Measurements from ENCODE around the gene MARCKSL1.
A peak's percentile ranks its signal among the peaks of the same experiment; 100 is the strongest.

Gene MARCKSL1

GRCh38 chr1:32350785-32351398, 14.9 kb upstream of the MARCKSL1 start:
- CTCF ChIA-PET = interaction anchor here (1.0 to 1.6 kb wide), 4 partner anchors 14 to 111 kb away, joined by 3 to 7 read pairs (median 4); no protein-coding TSS in a partner anchor
- POLR2A ChIA-PET = interaction anchor here (1.0 to 7.6 kb wide), 2 partner anchors 15 to 17 kb away, joined by 3 to 62 read pairs; partner anchors contain the start of gene MARCKSL1
- TF ChIP-seq CTCF (IDR thresholded peaks at IDR 0.05; ENCODE audit: control extremely low read depth, extremely low read depth, low read depth, missing control alignments) = peak; percentile 46
- DNase-seq (ENCODE audit: extremely low spot score) = peak; percentile 87

- no peak for DNase-seq (ENCODE audit: extremely low spot score)
- no peak for TF ChIP-seq CTCF (IDR thresholded peaks at IDR 0.05; ENCODE audit: control extremely low read depth, extremely low read depth, low read depth, missing control alignments)
- CTCF ChIA-PET = interaction anchor here (1.6 kb wide), 1 partner anchor 12 kb away, joined by 5 read pairs; no protein-coding TSS in a partner anchor
- POLR2A ChIA-PET = interaction anchor here (1.1 to 7.6 kb wide), 2 partner anchors 13 to 16 kb away, joined by 3 to 62 read pairs; partner anchors contain the start of gene MARCKSL1
These were observed 13.2 kb upstream of the MARCKSL1 start for GRCh38 chr1:32349211-32349708.

- DNase-seq (ENCODE audit: extremely low spot score) = no peak
- ChIA-PET CTCF (interaction anchor here (1.2 kb wide), 1 partner anchor 10 kb away, joined by 3 read pairs; no protein-coding TSS in a partner anchor), POLR2A (interaction anchor here (3.3 kb wide), 1 partner anchor 11 kb away, joined by 49 read pairs; the partner anchor contains the start of gene MARCKSL1)
- no peak for TF ChIP-seq CTCF (IDR thresholded peaks at IDR 0.05; ENCODE audit: control extremely low read depth, extremely low read depth, low read depth, missing control alignments)
These were observed 10.6 kb upstream of the MARCKSL1 start for GRCh38 chr1:32346532-32347157.

- DNase-seq (ENCODE audit: extremely low spot score) = no peak
- ChIA-PET POLR2A (interaction anchor here (3.3 kb wide), 1 partner anchor 9 kb away, joined by 49 read pairs; the partner anchor contains the start of gene MARCKSL1), CTCF (interaction anchor here (0.8 to 1.4 kb wide), 3 partner anchors 9 to 97 kb away, joined by 3 to 4 read pairs (median 3); partner anchors contain the start of genes BSDC1 and MARCKSL1)
- no peak for TF ChIP-seq CTCF (IDR thresholded peaks at IDR 0.05; ENCODE audit: control extremely low read depth, extremely low read depth, low read depth, missing control alignments)
These were observed 9.3 kb upstream of the MARCKSL1 start for GRCh38 chr1:32345289-32345827.

- TF ChIP-seq CTCF (IDR thresholded peaks at IDR 0.05; ENCODE audit: control extremely low read depth, extremely low read depth, low read depth, missing control alignments) = no peak
- DNase-seq (ENCODE audit: extremely low spot score) = no peak
- POLR2A ChIA-PET = no interaction called here
- CTCF ChIA-PET = interaction anchor here (1.2 to 1.6 kb wide), 2 partner anchors 26 to 94 kb away, joined by 4 to 5 read pairs; no protein-coding TSS in a partner anchor
These were observed 6.7 kb upstream of the MARCKSL1 start for GRCh38 chr1:32342704-32343103.

- no peak for TF ChIP-seq CTCF (IDR thresholded peaks at IDR 0.05; ENCODE audit: control extremely low read depth, extremely low read depth, low read depth, missing control alignments)
- ChIA-PET POLR2A (no interaction called here), CTCF (interaction anchor here (1.2 to 1.6 kb wide), 3 partner anchors 11 to 93 kb away, joined by 4 to 5 read pairs (median 4); no protein-coding TSS in a partner anchor)
- no peak for DNase-seq (ENCODE audit: extremely low spot score)
These were observed 5.9 kb upstream of the MARCKSL1 start for GRCh38 chr1:32341971-32342370.

Data from GM10248 (cell line).